Panc1 (cell line): ENCODE results near the gene GPX3.

Source experiments
- POLR2AphosphoS5 ChIP-seq: IDR thresholded peaks from 2 replicates; pipeline ENCODE4 v1.6.1; 2012; ENCODE audit warnings: mild to moderate bottlenecking, low read depth, low read length, moderate library complexity
- TF ChIP-seq, protein P1 (sequence below): fragments of 450-650 bp; IDR thresholded peaks from 2 replicates; pipeline ENCODE4 v1.5.1; 2017; ENCODE audit warnings: mild to moderate bottlenecking

DNA sequence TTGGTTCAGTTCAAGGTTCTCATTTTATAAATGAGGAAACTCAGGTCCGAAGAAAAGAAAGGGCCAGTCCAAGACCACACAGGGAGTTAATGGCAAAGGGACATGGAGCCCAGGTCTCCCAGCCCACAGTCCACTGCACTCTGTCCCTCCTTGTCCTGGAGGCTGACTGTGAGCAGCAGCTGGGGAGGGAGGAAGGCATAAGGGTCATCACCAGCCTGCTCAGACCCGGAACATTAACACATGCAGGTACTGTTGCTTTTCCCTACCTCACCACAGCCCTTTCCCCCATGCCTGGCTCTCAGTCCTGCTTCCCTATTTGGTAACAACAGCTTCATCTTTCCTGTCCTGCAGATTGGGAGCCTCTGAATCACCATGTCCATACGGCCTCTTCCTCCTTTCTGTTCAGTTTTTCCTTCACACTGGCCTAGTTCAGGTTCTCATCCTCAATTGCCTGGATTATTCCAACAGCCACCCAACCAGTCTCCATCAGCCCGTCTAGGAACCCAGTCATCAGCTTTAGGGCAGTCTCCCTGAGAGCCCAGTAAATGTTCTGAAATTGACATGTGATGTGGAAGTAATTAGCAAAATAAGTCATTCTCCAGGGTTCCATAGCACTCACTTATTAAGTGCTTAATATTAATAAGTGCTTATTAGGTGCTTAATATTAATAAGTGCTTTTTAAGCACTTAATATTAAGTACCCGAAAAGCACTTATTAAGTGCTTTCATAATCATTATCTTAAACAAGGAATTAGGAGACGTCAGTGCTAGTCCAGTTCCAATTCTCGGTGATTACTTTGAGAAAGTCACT is 4.3 kb downstream of the GPX3 start:
- TF ChIP-seq, protein P1, sequence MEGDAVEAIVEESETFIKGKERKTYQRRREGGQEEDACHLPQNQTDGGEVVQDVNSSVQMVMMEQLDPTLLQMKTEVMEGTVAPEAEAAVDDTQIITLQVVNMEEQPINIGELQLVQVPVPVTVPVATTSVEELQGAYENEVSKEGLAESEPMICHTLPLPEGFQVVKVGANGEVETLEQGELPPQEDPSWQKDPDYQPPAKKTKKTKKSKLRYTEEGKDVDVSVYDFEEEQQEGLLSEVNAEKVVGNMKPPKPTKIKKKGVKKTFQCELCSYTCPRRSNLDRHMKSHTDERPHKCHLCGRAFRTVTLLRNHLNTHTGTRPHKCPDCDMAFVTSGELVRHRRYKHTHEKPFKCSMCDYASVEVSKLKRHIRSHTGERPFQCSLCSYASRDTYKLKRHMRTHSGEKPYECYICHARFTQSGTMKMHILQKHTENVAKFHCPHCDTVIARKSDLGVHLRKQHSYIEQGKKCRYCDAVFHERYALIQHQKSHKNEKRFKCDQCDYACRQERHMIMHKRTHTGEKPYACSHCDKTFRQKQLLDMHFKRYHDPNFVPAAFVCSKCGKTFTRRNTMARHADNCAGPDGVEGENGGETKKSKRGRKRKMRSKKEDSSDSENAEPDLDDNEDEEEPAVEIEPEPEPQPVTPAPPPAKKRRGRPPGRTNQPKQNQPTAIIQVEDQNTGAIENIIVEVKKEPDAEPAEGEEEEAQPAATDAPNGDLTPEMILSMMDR: no peak
- TF ChIP-seq POLR2AphosphoS5: no peak
